HUES48 (cell line): ENCODE data around the gene MS4A2.
"Not testable (repeated sequence)": the region's sequence is repeated elsewhere in the genome, so short reads cannot be mapped to it uniquely, and the experiment has no call there.

ENCODE experiments used
- H3K27ac ChIP-seq: one replicate; pipeline ENCODE4 v1.7.0; 2013; ENCODE audit warnings: low read depth, low read length, inconsistent platforms
- H3K27me3 ChIP-seq: 2 replicates; pipeline ENCODE4 v1.6.1; 2013; ENCODE audit warnings: mild to moderate bottlenecking, low read length; ENCODE audit not compliant: control insufficient read depth, insufficient read depth
- H3K36me3 ChIP-seq: 2 replicates; pipeline ENCODE4 v1.6.1; 2013; ENCODE audit warnings: low read length; ENCODE audit not compliant: control insufficient read depth, insufficient read depth
- H3K4me1 ChIP-seq: 2 replicates; pipeline ENCODE4 v1.6.1; 2013; ENCODE audit warnings: mild to moderate bottlenecking, low read length; ENCODE audit not compliant: control insufficient read depth, insufficient read depth
- H3K4me3 ChIP-seq: 2 replicates; pipeline ENCODE4 v1.5.1; 2013; ENCODE audit warnings: mild to moderate bottlenecking, low read depth, low read length
- H3K9ac ChIP-seq: 2 replicates; pipeline ENCODE4 v1.6.1; 2013; ENCODE audit warnings: mild to moderate bottlenecking, low read depth, low read length, moderate library complexity
- H3K9me3 ChIP-seq: 2 replicates; pipeline ENCODE4 v1.6.1; 2013; ENCODE audit warnings: low read length; ENCODE audit not compliant: control insufficient read depth, insufficient read depth

The MS4A2 gene

DNA sequence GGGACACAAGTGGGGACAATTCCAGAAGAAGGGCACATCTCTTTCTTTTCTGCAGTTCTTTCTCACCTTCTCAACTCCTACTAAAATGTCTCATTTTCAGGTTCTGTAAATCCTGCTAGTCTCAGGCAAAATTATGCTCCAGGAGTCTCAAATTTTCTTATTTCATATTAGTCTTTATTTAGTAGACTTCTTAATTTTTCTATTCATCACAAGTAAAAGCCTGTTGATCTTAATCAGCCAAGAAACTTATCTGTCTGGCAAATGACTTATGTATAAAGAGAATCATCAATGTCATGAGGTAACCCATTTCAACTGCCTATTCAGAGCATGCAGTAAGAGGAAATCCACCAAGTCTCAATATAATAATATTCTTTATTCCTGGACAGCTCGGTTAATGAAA lies at the start of gene MS4A2:
Gene MS4A2 (plus strand): TSS at position 301 of the 400 bp plus-strand sequence. CDS start 102 bp downstream, outside the sequence.
- no peaks in the 10 kb centered on the region for H3K9me3 ChIP-seq
- H3K36me3 ChIP-seq = no peaks in the 10 kb centered on the region
- no peak within 1 kb of the TSS for H3K9ac ChIP-seq
- no peak within 1 kb of the TSS for H3K27ac ChIP-seq
- no peaks in the 10 kb centered on the region for H3K4me1 ChIP-seq
- no peaks in the 10 kb centered on the region for H3K27me3 ChIP-seq
- H3K4me3 ChIP-seq = no peak within 1 kb of the TSS

DNA sequence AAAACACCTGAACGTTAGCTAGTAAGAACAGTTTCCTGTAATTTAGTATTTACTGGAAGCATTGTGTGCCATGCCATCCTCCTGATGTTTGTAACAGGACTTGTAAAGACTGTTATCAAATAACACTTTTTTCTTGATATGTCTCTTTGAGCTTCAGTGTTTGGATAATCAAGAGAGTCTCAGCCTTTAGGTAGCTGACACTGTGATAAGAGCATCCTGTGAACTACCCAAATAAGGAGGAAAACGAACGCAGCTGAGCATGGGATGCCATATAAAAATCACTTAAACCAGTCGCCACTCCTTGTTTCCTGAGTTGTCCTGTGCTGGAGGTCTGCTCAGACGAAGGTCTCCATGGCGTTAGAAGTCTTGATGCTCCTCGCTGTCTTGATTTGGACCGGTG lies 48.4 kb upstream of the MS4A2 start, which contains the start of gene OOSP2:
Gene OOSP2 (plus strand): TSS at position 301 of the 400 bp plus-strand sequence. CDS start 51 bp downstream, at position 352.
- H3K4me1 ChIP-seq = peaks cover 13% of the 10 kb centered on the region
- H3K27me3 ChIP-seq = no peaks in the 10 kb centered on the region
- H3K9ac ChIP-seq = no peak within 1 kb of the TSS
- no peak within 1 kb of the TSS for H3K27ac ChIP-seq
- H3K36me3 ChIP-seq = no peaks in the 10 kb centered on the region
- H3K4me3 ChIP-seq = no peak within 1 kb of the TSS
- no peaks in the 10 kb centered on the region for H3K9me3 ChIP-seq

DNA sequence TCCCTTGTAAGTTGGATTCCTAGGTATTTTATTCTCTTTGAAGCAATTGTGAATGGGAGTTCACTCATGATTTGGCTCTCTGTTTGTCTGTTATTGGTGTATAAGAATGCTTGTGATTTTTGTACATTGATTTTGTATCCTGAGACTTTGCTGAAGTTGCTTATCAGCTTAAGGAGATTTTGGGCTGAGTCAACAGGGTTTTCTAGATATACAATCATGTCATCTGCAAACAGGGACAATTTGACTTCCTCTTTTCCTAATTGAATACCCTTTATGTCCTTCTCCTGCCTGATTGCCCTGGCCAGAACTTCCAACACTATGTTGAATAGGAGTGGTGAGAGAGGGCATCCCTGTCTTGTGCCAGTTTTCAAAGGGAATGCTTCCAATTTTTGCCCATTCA lies 38.0 kb upstream of the MS4A2 start:
- not testable (repeated sequence) for H3K27ac ChIP-seq, H3K4me3 ChIP-seq, H3K4me1 ChIP-seq, H3K27me3 ChIP-seq, H3K36me3 ChIP-seq, H3K9me3 ChIP-seq, H3K9ac ChIP-seq

DNA sequence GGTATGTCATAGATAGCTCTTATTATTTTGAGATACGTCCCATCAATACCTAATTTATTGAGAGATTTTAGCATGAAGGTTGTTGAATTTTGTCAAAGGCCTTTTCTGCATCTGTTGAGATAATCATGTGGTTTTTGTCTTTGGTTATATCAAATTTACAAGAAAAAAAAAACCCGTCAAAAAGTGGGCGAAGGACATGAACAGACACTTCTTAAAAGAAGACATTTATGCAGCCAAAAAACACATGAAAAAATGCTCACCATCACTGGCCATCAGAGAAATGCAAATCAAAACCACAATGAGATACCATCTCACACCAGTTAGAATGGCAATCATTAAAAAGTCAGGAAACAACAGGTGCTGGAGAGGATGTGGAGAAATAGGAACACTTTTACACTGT lies 37.6 kb upstream of the MS4A2 start:
- not testable (repeated sequence) for H3K9ac ChIP-seq, H3K4me1 ChIP-seq

DNA sequence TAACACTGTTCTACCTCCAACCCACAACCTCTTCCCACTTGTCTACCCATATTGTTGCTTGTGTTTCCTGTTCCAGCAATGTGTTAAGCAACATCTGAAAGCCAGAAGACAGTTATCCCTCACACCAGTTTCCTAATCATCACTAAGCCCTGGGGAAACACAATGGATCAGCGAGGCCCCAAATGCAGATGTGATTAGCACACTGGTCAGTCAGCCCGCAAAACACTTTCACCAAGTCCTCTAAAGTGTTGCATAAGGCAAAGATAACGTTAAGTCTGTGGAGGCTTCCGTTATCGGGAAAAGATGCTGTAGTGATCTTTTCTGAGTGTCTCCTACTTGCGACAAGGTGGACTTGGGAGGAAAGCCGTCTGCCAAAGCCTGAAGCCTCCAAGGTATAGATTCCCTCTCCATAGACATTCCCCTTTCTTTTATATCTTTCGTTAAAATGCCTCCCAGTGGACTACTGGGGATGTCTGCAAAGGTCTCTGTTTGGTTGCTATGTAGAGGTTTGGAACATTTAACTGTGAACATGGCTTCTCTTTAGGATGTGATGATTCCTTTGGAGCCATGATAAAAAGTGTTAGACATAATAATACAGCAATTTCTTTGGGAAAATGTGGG lies 32.0 kb upstream of the MS4A2 start, which contains the start of gene MS4A3:
Gene MS4A3 (plus strand): TSS at position 317 of the 621 bp plus-strand sequence. CDS start 4,496 bp downstream, outside the sequence.
- Histone ChIP-seq H3K4me1 (0 out of 2 replicates have a peak, but pooled peaks cover 8% of the 10 kb centered on the region), H3K4me3 (no peak within 1 kb of the TSS), H3K36me3 (no peaks in the 10 kb centered on the region), H3K27me3 (no peaks in the 10 kb centered on the region), H3K27ac (no peak within 1 kb of the TSS), H3K9ac (no peak within 1 kb of the TSS), H3K9me3 (peaks cover 5% of the 10 kb centered on the region)

More for the DNA sequence above, 37.6 kb upstream of the MS4A2 start:
- H3K27ac ChIP-seq, H3K27me3 ChIP-seq, H3K9me3 ChIP-seq, H3K36me3 ChIP-seq, H3K4me3 ChIP-seq: not testable (repeated sequence)

DNA sequence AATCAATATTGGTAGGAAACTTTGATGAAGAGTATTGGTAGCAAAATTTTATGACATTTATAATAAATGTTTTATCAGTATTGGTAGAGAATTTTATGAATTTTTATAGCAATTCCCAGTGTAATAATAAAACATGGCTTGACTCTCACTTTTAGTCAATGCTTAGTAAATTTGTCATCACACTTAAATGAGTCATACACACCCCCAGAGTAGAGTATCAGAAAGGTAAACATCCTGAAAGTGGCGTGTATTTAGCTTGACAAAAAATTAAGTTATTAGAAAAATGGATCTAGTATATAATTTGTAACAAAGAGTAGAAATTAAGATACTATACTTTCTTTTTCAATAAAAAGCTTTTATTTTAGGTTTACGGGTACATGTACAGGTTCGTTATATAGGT lies 29.4 kb upstream of the MS4A2 start:
- Histone ChIP-seq H3K27me3 (no peaks in the 10 kb centered on the region), H3K36me3 (no peaks in the 10 kb centered on the region), H3K9ac (no peak overlapping the region), H3K4me3 (no peak overlapping the region), H3K9me3 (no peaks in the 10 kb centered on the region), H3K4me1 (0 out of 2 replicates have a peak, but pooled peaks cover 8% of the 10 kb centered on the region), H3K27ac (no peak overlapping the region)

DNA sequence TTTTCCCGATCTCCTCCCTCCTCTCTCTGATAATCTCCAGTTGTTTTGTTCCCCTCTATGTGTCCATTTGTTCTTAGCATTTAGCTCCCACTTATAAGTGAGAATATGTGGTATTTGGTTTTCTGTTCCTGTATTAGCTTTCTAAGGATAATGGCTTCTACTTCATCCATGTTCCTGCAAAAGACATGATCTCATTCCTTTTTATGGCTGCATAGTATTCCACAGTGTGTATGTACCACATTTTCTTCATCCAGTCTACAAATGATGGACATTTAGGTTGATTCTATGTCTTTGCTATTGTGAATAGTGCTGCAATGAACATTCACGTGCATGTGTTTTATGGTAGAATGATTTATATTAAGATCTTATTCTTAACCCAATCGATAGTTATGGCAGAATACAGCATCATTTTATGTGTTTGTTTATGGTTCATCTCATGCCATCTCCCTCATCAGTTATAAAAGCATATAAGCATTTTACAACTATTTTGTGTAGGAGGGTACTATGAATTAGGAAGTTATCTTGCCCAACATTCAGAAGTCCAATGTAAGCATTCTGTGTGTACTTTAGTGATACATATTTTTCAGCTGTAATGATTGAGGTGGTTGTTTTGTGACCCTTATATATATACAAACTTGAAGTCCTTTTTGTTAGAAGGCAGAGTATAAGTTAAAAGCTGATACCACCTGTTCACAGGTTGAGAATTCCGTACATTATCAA lies 28.8 kb upstream of the MS4A2 start:
- Histone ChIP-seq H3K27me3 (no peaks in the 10 kb centered on the region), H3K9me3 (no peaks in the 10 kb centered on the region), H3K4me3 (no peak overlapping the region), H3K36me3 (no peaks in the 10 kb centered on the region), H3K9ac (no peak overlapping the region), H3K4me1 (0 out of 2 replicates have a peak, but pooled peaks cover 8% of the 10 kb centered on the region), H3K27ac (no peak overlapping the region)

DNA sequence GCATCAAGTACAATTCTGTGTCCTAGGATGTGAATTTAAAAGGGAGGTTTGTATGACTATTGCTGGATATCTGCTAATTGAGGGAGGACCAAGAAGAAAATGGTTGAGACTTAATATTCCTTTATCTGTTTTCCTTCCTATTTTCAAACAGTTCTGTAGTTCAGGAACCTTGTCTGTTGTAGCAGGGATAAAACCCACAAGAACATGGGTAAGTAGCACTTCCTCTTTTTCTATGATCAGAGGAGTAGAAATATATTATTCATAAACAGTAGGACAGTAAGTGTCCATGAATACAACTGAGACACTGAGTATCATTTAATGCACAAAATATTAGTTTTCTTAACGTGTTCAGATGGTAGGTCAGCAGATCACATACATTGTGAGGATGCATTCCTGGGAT lies 24.4 kb upstream of the MS4A2 start:
- H3K27me3 ChIP-seq = no peaks in the 10 kb centered on the region
- no peak overlapping the region for H3K27ac ChIP-seq
- H3K36me3 ChIP-seq = no peaks in the 10 kb centered on the region
- no peak overlapping the region for H3K9ac ChIP-seq
- H3K4me1 ChIP-seq = no peaks in the 10 kb centered on the region
- no peaks in the 10 kb centered on the region for H3K9me3 ChIP-seq
- no peak overlapping the region for H3K4me3 ChIP-seq

DNA sequence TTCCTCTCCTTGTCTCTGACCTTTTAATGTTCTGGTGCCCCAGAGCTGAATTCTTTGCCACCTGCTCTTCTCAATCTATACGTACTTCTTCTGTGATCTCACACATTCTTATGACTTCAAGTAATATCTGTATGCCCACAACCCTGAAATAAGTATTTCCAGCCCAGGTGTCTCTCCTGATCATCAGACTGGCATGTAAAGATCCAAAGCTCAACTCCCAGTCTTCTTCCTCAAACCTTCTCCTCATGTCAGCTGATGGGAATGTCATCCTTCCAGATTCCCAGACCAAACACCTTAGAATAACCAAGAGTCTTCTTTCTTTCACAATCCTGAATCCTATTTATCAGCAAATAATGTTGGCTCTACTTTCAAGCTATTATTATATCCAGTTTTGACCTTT lies 22.7 kb upstream of the MS4A2 start:
- Histone ChIP-seq H3K4me1 (no peaks in the 10 kb centered on the region), H3K9me3 (no peaks in the 10 kb centered on the region), H3K4me3 (no peak overlapping the region), H3K9ac (no peak overlapping the region), H3K36me3 (no peaks in the 10 kb centered on the region), H3K27me3 (no peaks in the 10 kb centered on the region), H3K27ac (no peak overlapping the region)

DNA sequence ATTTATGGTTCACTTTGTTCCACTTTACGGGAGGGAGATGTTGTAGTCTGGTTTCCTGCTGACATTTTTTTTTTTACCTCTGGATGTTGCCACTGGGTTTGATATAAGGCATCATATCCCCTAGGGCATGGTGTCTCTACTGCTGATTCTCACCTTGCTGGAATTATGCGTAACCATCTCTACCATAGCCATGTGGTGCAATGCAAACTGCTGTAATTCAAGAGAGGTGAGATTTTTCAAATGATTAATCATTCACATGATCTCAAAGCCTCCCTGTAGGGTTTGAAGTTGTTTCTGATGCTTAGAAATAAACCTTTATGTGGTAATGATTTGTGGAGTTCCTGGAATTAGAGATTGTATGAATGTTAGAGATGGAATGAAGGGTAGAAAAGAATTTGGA lies 19.0 kb upstream of the MS4A2 start:
- Histone ChIP-seq H3K27me3 (no peaks in the 10 kb centered on the region), H3K4me3 (no peak overlapping the region), H3K27ac (no peak overlapping the region), H3K36me3 (no peaks in the 10 kb centered on the region), H3K9ac (no peak overlapping the region), H3K9me3 (peaks cover 3% of the 10 kb centered on the region; the same call in 1 of the 2 replicates), H3K4me1 (no peaks in the 10 kb centered on the region)

DNA sequence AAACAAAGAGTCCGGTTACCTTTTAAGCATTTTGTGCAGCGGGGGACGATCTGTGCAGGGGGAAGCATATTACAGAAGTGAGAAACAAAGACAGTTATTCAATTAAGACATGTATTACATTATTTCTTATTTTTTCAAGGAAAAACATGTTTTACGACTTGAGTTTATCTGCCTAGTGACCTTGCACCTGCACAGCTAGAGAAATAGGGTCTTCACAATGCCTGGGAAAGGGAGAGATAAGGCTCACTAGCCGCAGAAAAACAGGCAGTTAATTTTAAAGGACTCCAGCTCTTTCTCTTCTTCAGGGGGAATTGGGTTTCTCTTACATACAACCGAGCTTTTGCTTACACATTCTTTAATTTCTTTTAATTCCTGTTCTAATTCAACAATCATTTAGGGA lies 16.8 kb upstream of the MS4A2 start:
- not testable (repeated sequence) for H3K4me3 ChIP-seq, H3K36me3 ChIP-seq, H3K27me3 ChIP-seq, H3K4me1 ChIP-seq, H3K9me3 ChIP-seq, H3K27ac ChIP-seq, H3K9ac ChIP-seq
